Superior temporal gyrus (tissue), 1 donor: Measurements from ENCODE around the gene VAPB.
"Not testable (repeated sequence)": the region's sequence is repeated elsewhere in the genome, so short reads cannot be mapped to it uniquely, and the experiment has no call there.

Experiments
- DNase-seq: peaks from one replicate; pipeline ENCODE4 v3.0.0-alpha.2; 2016; ENCODE audit errors: extremely low spot score

The VAPB gene

DNA sequence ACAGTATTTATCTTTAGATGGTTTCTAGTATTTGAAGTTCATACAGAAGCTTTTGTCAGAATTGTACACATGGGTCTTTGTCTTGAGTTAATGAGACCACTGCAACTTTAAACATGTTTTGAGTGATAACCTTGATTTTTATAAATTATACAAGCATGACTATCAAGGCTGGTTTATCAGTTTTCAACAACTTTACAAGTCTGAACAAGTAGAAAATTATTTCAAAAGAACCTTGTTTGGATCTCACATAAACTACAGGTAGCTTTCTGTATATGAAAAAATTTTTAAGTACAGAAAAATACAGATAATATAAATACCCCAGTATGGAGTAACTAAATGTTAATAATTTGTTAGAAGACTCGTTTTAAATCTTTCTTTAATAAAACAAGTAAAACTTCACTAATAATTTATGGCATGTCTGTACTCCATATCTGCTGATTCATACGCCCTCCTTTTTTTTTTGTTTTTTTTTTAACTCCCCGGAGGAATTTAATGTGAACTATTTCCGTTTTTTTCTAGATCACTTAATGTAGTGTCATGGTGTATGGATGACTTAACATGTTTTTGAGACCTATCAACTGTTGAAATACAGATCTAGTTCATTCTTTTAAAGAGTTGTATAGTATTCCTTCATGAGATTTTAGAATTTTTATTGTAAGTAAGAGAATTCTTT, 18.3 kb downstream of the VAPB start:
- DNase-seq, result no peak

GRCh38 chr20:58407966-58408557, 19.0 kb downstream of the VAPB start:
- no peak for DNase-seq

GRCh38 chr20:58408603-58409246, 19.7 kb downstream of the VAPB start:
- peak; percentile 59 for DNase-seq

DNA sequence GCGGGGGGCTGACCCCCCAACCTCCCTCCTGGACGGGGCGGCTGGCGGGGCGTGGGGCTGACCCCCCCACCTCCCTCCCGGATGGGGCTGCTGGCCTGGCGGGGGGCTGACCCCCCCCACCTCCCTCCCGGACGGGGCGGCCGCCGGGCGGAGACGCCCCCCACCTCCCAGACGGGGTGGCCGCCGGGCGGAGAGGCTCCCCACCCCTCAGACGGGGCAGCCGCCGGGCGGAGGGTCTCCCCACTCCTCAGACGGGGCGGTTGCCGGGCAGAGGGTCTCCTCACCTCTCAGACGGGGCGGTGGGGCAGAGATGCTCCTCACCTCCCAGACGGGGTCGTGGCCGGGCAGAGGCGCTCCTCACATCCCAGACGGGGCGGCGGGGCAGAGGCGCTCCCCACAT, 25.2 kb downstream of the VAPB start:
- not testable (repeated sequence) for DNase-seq

GRCh38 chr20:58414786-58415185, 25.8 kb downstream of the VAPB start:
- DNase-seq, result not testable (repeated sequence)

DNA sequence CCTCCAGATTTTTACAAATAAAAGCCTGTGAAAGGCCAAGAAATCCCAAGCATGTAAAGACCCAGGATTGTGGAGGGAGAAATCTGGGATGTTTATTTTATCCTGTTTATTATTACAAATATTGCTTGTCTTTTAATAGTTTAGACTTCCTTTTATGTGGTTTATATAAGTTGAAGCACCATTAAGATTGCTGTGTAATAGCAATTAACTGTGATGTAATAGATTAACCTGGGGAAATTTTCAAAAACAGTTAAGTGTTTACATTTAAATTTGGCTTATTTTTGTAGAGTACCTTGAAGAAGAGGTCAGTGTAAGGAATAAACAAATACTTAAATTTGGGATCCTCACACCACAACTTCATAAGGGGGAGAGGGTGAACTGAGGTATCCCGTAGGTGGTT, 27.0 kb downstream of the VAPB start:
- DNase-seq, result no peak

GRCh38 chr20:58416835-58417234, 27.8 kb downstream of the VAPB start:
- no peak for DNase-seq

DNA sequence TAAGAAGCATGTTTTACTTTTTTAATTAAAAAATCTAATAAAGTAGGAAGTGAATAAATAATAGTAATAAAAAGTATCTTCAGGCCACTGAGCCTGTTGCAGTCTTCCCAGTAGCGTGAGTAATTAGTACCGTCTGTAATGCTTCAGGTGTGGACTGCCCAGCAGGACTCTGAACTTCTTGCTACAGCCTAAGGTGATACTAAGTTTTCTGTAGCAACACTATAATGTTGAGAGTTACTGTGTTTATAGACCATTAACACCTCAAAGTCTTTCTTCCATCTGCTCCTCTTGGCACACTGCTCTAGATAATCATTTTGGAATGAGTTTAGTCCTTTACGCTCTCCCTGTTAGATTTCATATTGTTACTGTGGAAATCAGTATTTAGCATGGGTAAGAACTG, 28.4 kb downstream of the VAPB start:
- no peak for DNase-seq

DNA sequence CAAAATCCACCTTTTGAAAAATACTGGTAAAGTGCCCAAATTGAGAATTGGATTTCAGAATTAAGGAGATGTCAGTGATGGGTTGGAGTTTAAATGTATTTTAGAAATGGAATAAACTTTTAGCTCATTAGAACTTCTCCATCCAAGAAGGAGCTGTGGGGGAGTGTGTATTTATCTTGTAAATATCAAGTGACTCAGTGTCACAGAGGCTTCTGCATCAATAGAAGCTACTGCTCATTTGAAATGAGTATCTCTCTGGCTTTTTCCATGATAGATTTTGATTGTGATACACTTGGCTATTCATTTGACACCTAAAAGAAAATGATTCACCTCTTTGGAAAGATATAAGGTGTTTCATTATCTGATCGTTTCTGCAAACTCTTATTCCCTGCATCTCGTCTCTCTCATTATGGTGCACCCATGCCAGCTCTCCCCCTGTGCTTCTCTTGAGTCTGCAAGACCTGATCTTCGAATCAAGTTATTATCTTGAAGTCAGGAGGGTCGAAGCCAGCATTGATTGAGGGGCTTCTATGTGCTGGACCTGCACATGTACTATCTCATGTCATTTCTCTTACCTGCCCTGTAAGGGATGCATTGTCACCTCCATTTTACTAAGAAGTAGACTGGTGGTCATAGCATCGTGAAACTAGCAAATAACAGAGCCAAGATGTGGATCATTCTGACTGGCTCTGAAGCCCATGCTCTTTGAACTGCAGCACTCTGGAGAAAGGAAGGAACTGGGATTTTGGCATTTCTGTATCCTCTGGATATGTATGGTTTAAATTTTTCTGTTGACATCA, 30.1 kb downstream of the VAPB start:
- no peak for DNase-seq

GRCh38 chr20:58420798-58421496, 31.9 kb downstream of the VAPB start:
- DNase-seq, result no peak

DNA sequence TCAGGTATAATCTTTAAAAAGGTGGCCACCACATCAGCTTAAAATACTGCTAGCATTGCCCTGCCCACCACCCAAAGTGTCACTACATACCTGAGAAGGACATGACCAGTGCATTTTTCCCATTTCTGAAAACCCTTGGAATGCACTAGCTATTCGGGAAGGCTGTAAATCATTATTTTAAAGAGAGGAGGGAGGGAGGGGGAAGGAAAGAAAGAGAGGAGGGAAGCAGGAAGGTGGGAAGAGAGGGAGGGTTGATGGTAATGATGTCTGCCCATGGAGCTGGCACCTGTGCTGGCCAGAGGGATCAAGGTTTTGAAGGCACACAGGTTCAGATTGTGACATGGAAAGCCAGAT, 32.4 kb downstream of the VAPB start:
- DNase-seq, result no peak

GRCh38 chr20:58424218-58424969, 35.4 kb downstream of the VAPB start:
- no peak for DNase-seq

DNA sequence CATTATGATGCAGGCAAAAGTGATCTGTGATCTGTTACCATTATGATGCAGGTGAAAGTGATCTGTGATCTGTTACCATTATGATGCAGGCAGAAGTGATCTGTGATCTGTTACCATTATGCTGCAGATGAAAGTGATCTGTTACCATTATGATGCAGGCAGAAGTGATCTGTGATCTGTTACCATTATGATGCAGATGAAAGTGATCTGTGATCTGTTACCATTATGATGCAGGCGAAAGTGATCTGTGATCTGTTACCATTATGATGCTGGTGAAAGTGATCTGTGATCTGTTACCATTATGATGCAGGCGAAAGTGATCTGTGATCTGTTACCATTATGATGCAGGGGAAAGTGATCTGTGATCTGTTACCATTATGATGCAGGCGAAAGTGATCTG, 38.5 kb downstream of the VAPB start:
- DNase-seq, result not testable (repeated sequence)

- no peak for DNase-seq
Observed at GRCh38 chr20:58428364-58428763, 39.3 kb downstream of the VAPB start.

GRCh38 chr20:58429303-58429702, 40.3 kb downstream of the VAPB start:
- no peak for DNase-seq

- no peak for DNase-seq
Observed at GRCh38 chr20:58431134-58431533, 42.1 kb downstream of the VAPB start.

GRCh38 chr20:58432186-58432954, 43.3 kb downstream of the VAPB start:
- no peak for DNase-seq

DNA sequence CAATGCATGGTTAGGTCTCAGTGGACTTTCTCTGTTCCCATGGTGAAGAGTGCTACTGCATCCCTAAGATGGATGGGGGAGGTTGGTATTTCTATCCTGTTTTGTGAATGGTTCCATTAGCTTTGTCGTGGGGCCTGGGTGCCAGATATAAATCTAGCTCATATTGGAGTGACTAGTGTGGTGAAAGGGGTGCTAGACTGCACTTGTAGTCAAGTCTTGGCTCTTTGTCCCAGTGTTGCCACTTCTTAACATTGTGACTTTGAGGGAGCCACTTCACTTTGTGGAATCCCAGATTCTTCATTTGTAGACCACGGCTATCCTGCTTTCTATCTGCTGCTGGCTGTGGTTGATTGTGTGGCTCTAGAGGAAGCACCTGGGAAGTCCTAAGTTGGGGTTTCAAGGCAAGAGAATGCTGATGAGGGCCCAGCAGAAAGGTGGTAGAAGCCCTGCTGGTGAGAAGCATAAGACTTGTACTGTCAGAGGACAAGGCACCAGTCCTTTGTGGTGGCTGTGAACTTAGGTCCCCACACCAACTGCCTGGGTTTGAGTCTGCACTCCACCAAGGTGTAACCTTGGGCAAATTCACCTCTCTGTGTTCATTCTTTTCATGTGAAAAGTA, 44.1 kb downstream of the VAPB start:
- no peak for DNase-seq

DNA sequence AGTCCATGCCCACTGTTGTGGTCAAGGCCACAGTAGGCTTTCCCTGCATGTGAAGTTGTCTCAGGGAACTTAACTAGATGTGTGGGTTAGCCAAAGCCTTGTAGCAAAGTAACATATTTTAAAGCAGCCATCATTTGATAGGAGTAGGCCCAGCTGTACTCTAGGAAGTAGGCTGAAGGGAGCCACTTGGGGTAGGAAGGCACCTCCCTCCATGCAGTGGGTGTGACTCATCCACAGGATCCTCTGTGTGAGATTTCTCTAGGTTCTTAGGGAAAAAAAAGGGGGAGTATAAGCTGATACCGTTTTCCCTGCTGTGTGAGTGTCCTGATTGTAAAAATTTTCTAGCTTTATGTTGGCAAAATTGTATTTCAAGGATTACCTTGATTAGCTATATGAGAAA, 44.7 kb downstream of the VAPB start:
- DNase-seq, result no peak

GRCh38 chr20:58434326-58434725, 45.3 kb downstream of the VAPB start:
- DNase-seq, result no peak
